HS-27A (cell line): ENCODE results near the gene ISX.

Experiments
- DNase-seq: peaks from one replicate; pipeline ENCODE4 v3.0.0-alpha.2; 2012; ENCODE audit warnings: low read depth, missing footprints

The ISX gene

DNA sequence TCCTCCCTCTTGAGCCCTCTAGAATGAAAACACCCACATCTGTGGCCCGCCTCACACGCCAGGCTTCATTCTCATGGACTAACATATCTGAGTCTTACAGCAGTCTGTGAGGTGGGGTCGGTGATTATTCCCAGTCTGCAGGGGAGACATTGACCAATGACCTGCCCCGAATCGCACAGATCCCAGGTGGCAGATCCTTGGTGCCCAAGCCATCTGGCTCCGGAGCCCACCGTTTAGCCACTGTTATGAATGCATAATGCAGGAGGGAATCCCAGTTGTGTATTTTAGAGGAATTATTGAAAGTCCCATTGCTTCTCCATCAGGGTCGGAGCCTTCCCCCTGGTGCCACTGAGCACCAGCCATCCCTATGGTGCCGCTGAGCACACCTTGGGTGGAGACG lies 47.4 kb downstream of the ISX start:
- DNase-seq: no peak

GRCh38 chr22:35114131-35114980 lies 48.4 kb downstream of the ISX start:
- DNase-seq: no peak

GRCh38 chr22:35115515-35115914 lies 49.6 kb downstream of the ISX start:
- no peak for DNase-seq

- no peak for DNase-seq
Observed at GRCh38 chr22:35116269-35116668, 50.3 kb downstream of the ISX start.

DNA sequence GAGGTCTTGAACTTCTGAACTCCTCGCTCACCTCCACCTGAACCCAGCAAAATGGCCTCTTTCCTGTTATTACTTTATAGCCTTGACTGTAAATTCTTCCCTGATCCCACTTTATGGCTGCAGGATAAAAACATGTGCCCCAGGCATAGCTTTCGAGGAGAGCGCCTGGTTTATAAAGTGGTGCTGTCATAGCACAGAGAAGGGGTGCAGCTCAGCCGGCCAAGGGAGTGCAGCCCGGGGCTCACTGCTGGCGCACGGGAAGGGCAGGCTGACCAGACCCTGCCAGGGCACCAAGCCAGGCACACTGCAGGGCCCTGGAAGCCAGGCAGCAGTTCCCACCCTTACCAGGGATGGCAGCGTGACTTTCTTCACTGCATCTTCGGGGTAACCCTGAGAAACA lies 50.9 kb downstream of the ISX start:
- DNase-seq: no peak

DNA sequence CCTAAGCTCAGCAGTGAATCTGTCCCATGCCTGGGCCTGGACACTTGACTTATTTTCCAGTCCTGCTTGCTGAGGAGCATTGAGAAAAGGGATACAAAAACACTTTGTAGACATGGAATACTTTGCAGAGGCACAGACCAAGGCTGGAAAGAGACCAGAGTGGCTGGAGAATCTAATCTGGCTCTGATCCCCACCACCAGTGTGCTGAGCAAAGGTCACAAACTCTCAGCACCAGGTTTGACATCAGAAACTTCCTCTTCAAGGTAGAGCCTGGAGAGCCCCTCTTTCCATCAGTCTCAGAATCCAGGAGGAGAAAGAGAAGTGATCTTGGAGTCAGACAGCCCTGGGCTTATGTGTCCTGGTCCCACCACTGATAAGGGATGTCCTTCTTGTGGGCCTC lies 53.5 kb downstream of the ISX start:
- no peak for DNase-seq

GRCh38 chr22:35124691-35125219 lies 58.8 kb downstream of the ISX start:
- no peak for DNase-seq

DNA sequence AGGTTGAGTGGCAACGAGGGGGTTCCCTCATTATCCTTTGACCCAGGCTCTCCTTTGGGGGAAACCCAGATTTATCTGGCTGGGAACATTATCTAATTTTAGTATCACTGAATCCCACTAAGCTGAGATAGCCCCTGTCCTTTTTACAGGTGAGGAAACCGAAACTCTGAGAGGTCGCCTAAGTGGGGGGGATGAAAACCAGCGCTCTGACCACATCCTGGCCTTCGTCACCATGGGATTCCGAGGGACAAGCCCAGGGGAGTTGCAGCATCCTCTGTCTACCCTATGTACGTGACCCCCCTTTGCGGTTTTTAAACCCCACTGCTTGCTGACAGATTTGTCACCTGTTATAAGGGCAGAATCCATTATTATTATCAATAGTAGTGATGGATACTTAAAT lies 61.0 kb downstream of the ISX start:
- no peak for DNase-seq

DNA sequence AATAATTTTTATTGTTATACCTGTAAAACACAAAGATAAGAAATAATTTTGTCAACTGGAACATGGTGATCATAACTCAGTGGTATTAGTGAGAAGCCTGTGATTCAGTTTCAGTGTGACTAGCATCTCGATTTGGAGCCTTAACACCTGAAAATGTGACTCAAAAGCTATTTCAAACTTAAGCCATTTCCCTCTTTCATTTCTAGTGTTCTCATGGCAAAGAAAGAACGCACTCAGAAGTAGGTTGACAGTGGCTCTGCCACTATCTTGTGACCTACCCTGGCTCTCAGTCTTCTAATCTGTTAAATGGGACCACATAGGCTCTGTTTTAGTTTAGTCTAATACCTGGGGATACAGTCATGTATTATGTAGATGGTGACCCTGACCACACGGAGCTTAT lies 62.7 kb downstream of the ISX start:
- no peak for DNase-seq

DNA sequence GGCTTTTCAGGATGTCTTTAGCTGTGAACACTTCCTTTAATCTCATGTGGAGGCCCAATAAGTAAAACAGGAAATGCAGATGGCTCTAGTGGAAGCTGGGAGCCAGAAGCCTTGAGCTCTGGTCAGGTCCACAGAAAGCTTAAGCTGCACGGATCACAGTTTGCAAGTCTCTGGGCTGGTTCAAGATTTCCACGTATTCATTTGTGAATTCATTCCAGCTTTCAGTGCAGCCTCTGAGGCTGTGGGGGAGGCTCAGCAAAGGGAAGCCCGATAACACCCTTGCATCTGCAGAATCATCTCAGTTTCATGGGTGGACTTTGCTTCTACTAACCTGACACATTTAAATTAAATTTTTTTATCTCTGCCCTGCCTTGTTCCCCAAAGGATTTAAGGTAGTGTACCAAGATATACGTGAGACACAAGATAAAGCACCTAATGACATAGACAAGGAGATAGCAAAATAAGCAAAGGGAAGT lies 65.6 kb downstream of the ISX start:
- DNase-seq: no peak

DNA sequence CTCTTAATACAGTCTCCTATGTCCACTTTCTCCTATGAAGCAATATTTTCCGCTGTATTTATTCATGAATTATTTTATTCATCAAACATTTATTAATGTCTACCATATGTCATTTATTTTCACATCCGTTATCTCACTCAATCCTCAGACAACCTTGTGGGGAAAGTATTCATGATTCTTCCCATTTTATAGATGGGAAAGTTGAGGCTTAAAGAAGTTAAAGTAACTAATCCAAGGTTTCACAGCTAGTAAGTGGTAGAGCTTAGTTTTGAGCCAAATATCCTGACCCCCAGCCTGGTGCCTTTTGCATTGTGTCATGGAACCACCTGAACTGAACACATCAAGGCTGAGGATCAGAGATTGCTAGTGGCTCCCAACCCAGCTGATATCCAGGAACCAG lies 66.6 kb downstream of the ISX start:
- no peak for DNase-seq

- no peak for DNase-seq
Observed at GRCh38 chr22:35133702-35134380, 67.9 kb downstream of the ISX start.

GRCh38 chr22:35134637-35135036 lies 68.7 kb downstream of the ISX start:
- no peak for DNase-seq

DNA sequence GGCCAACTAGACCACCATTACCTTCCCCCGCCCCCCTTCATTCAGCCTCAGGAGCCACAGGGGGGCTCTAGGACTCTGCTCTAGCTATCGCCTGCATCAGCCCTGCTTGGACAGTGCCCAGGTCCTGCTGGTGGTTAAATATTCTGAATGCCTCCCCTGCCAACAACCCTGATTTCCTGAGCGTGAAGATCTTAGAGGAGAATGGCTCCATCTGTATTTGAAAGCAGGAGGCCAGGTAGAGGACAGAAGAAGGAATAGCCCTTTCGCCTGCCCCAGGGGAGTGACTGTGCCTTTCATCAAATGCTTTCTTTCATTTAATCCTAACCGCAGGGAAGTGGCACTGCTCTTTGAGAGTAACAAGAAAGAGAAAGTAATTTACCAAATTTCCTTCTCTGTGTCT lies 69.2 kb downstream of the ISX start:
- DNase-seq: no peak
